HG02678 (cell line): ENCODE data around the gene NAP1L1.

Source experiments
- ATAC-seq: cut with Tn5 transposase; IDR thresholded peaks from one replicate; pipeline ENCODE4 v1.9.1; 2021; ENCODE audit warnings: mild to moderate bottlenecking, moderate library complexity; ENCODE audit not compliant: unreplicated experiment

NAP1L1 gene

GRCh38 chr12:76024102-76024781 is 60.2 kb downstream of the NAP1L1 start:
- ATAC-seq, result no peak

DNA sequence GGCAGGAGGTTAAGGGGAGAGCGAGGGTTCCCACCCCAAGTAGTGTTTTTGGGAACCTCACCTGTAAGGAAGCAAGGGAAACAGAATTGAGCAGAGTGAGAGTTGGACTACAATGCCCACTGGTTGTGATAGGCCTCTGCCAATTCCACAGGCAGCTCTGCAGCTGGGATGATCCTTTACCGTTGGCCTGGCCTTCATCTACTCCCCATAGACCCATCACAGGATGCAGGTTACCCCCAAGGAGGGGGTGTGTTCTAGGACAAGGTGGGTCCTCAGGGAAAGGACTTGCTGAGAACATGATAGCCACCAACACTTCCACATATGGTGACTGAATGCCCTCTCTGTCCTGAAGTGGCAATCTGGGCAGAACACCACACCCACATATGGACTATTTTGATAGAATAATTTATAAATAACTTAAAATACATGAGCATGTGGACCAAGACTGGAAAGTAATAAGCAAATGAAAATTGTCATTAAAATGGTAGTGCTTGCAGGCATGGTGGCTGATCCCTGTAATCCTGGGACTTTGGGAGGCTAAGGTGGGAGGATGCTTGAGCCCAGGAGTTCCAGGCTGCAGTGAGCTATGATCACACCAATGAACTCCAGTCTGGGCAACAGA is 61.3 kb downstream of the NAP1L1 start:
- ATAC-seq, result no peak

GRCh38 chr12:76022506-76022905 is 62.0 kb downstream of the NAP1L1 start:
- no peak for ATAC-seq

DNA sequence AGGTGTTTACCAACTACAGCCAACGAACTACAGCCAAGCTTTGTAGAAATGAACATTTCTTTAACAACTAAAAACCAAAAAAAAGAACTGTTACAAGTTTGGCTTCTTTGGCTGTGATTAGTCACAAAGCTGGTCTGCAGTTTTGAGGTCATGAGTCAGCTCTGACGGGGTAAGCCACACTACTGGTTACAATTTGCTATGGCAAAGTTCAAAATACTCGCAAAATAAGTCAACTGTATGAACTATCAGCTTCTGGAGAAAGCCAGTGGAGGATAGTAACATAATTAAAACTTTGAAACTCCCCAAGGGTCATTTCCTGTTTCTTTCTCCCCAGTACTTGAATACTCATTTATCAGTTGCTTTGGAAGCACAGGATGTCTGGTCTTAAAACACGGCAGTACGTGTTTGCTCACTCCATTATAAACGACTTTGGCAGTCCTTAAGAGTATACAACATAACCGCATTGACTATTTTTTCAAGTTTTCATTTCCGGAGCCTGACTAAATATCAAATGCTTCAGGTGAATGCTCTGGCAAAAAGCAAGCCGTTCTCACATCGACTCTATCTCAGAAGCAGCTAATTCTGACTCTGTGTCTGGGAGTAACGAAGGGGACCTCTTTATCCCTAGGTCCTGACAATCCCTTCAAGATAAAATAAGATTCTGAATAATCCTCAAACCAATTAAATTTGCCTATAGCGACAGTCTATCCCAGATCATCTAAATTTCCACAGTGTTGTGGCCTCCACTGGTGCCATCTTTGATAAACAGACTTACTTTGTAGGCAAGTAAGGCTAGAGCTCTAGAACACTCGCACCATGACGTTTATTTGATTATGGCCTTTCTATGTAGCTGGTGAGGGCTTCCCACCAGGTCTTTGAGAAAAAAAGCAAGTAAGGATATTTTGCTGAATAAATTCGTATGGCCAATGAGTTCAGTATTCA is 63.5 kb downstream of the NAP1L1 start:
- peak; percentile 61 for ATAC-seq

DNA sequence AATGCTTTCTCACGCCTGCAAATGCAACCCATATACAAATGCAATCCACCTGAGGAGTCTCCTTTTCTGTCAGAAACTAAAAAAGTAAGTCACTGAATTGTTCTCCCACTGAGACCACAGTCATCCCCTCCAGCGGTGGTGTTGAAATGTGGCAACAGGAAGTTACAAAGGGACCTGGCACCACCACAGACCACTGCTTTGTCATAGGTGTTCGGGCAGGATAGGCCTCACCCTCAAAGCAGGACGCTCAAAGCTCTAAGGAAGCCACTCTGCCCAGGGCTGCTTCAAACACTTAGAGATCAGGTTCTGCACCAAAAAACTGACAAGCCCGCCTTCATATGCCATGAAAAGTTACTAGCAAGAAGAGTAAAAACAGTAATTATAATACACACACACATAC is 64.2 kb downstream of the NAP1L1 start:
- ATAC-seq, result peak; percentile 70

GRCh38 chr12:76018672-76019071 is 65.8 kb downstream of the NAP1L1 start:
- no peak for ATAC-seq

GRCh38 chr12:76018111-76018510 is 66.4 kb downstream of the NAP1L1 start:
- no peak for ATAC-seq

GRCh38 chr12:76014007-76014406 is 70.5 kb downstream of the NAP1L1 start:
- no peak for ATAC-seq

- ATAC-seq, result no peak
Observed at GRCh38 chr12:76013603-76014002, 70.9 kb downstream of the NAP1L1 start.

GRCh38 chr12:76012644-76013043 is 71.8 kb downstream of the NAP1L1 start:
- ATAC-seq, result no peak

DNA sequence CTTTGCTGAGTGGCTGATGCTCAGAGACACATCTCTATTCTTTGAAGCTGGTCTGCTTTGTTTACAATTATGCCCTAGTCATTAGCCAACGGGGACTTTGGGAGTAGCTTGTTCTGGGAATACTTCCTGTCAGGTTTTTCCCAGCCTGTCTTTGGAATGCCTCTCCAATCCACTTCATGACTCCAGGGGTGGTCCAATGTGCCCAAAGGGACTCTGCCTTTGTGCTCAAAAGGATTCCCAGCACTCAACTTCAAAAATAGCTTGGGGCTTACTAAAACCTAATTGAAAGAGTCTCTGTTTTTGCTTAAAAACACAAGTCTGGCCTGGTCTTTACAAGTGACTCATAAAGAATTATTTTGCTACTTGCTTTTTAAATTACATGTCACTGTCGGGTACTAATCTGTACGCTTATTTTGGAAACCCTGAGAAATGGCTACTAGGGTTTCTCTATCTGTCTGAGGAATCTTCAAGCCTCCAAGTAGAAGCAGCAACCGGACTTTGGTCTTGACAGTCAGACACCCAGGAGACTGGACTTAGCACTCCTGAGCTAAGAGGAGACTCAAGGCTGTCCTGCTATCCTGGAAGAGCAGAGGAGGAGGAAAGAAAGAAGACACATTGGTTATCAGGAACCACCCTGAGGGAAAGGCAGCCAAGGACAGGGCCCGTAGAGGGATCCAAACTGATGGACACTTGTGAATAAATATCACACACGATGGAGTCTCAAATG is 73.6 kb downstream of the NAP1L1 start:
- no peak for ATAC-seq

DNA sequence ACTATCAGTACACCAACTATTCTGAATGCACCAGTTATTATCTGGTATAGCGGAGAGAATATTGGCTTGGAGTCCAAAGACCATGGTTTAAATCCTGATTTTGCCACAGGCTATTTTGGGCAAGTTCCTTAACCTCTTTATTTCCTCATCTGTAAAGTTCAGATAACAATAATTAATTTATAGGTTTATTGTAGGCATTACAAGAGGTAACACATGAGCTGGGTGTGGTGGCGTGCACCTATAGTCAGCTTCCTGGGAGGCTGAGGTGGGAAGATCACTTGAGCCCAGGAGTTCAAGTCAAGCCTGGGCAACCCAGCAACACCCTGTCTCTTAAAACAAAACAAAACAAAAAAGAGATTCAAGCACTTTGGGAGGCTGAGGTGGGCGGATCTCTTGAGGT is 76.1 kb downstream of the NAP1L1 start:
- no peak for ATAC-seq

- ATAC-seq, result no peak
Observed at GRCh38 chr12:76007640-76008039, 76.8 kb downstream of the NAP1L1 start.

- ATAC-seq, result no peak
Observed at GRCh38 chr12:76006028-76006925, 78.2 kb downstream of the NAP1L1 start.

GRCh38 chr12:76003355-76003638 is 81.2 kb downstream of the NAP1L1 start:
- ATAC-seq, result no peak

GRCh38 chr12:76002598-76003354 is 81.7 kb downstream of the NAP1L1 start:
- ATAC-seq, result no peak

GRCh38 chr12:75998292-75999063 is 86.0 kb downstream of the NAP1L1 start:
- no peak for ATAC-seq

- ATAC-seq, result no peak
Observed at GRCh38 chr12:75997658-75998057, 86.8 kb downstream of the NAP1L1 start.
